Body of pancreas (tissue), 4 donors: ENCODE measurements around the gene CCR9. TPM values are rescaled to one million over a fixed set of nuclear protein-coding genes. Genes with fewer than 3 reads are reported as not detected.

ENCODE experiments used
- ATAC-seq: fragments of 150-250 bp; one replicate; pipeline ENCODE4 v1.9.1; 2016
- DNase-seq, 4 donors: peaks; one replicate each; pipeline ENCODE4 v3.0.0-alpha.2; 2019
- H3K27ac ChIP-seq, 4 donors: fragments of 200-600 bp; sonication (generic); 1 replicate in 3 of 4; 2 replicates in 1 of 4; pipeline versions ENCODE4 v1.5.1 to v1.6.1; 2016 to 2019; ENCODE audit warnings: mild to moderate bottlenecking in 1 of 4, mixed read lengths in 1 of 4, moderate library complexity in 1 of 4
- H3K27me3 ChIP-seq, 2 donors: fragments of 200-600 bp; sonication (generic); one replicate each; pipeline ENCODE4 v1.6.0; 2016; ENCODE audit warnings: mild to moderate bottlenecking in 1 of 2
- H3K36me3 ChIP-seq, 2 donors: fragments of 200-600 bp; sonication (generic); replicated peaks in 1 of 2; 2 replicates each; pipeline ENCODE4 v1.5.1; 2016; ENCODE audit warnings: low read depth in 2 of 2; ENCODE audit not compliant: insufficient read depth in 1 of 2
- H3K4me1 ChIP-seq: fragments of 200-600 bp; sonication (generic); one replicate; pipeline ENCODE4 v1.6.0; 2016
- H3K4me3 ChIP-seq, 2 donors: fragments of 200-600 bp; sonication (generic); 1 replicate in 1 of 2; 2 replicates in 1 of 2; pipeline ENCODE4 v1.5.1; 2016 to 2019
- H3K9me3 ChIP-seq, 3 donors: fragments of 200-600 bp; sonication (generic); 1 replicate in 2 of 3; 2 replicates in 1 of 3; pipeline ENCODE4 v1.5.1; 2016
- CTCF ChIP-seq, 7 experiments: fragments of 450-650 bp in 4 of 7; fragments of 200-600 bp in 3 of 7; sonication (generic) in 3 of 7; IDR thresholded peaks; one replicate each; pipeline ENCODE4 v1.5.1; 2016 to 2019; ENCODE audit warnings: antibody characterized with exemption in 7 of 7
- POLR2A ChIP-seq, 3 donors: fragments of 450-650 bp; IDR thresholded peaks; one replicate each; pipeline ENCODE4 v1.6.1; 2016; ENCODE audit warnings: antibody characterized with exemption in 3 of 3, mild to moderate bottlenecking in 2 of 3
- WGBS, 2 donors: methylation state at CpG; one replicate each; pipeline ENCODE4 v1.1.5; 2017; 5-methylcytosine and 5-hydroxymethylcytosine counted together
- intact Hi-C: fragments of 100-400 bp; cut with DNase I; formaldehyde crosslinking; loops from one replicate; pipeline ENCODE4 v1.15.1; 2023
- total RNA-seq, 2 donors: library from RNA; depleted of rRNA; stranded (reverse); fragments of >200 nt; gene quantifications; one replicate each; pipeline ENCODE4 v1.1.0, GENCODE V29; 2016

The CCR9 gene
- total RNA-seq, 2 donors from 2014 or later = not detected

GRCh38 chr3:45936261-45936660, 49.9 kb downstream of the CCR9 start:
- Histone ChIP-seq H3K27ac (no peak overlapping the region), H3K36me3 (peaks cover 0 to 10% of the 10 kb centered on the region in 2 donors), H3K9me3 (no peaks in the 10 kb centered on the region), H3K4me3 (no peak overlapping the region), H3K4me1 (no peaks in the 10 kb centered on the region), H3K27me3 (no peaks in the 10 kb centered on the region)
- intact Hi-C loops = loop anchor here (5.0 to 10.0 kb wide), 2 partner anchors 141 to 181 kb away; no protein-coding TSS in a partner anchor
- ATAC-seq (no peak), DNase-seq (no peak)
- 85 to 87% methylated on average over 7 to 9 of the region's 9 CpGs for WGBS, 2 donors
- no peak for TF ChIP-seq CTCF (IDR thresholded peaks at IDR 0.05)
- TF ChIP-seq POLR2A (IDR thresholded peaks at IDR 0.05) = no peak

GRCh38 chr3:45937206-45938042, 51.1 kb downstream of the CCR9 start:
- Histone ChIP-seq H3K4me3 (no peak overlapping the region), H3K9me3 (no peaks in the 10 kb centered on the region), H3K36me3 (peaks cover 0 to 4% of the 10 kb centered on the region in 2 donors), H3K27me3 (no peaks in the 10 kb centered on the region), H3K27ac (no peak overlapping the region), H3K4me1 (no peaks in the 10 kb centered on the region)
- ATAC-seq (no peak), DNase-seq (no peak)
- TF ChIP-seq CTCF (IDR thresholded peaks at IDR 0.05) = no peak
- no peak for TF ChIP-seq POLR2A (IDR thresholded peaks at IDR 0.05)
- intact Hi-C loops = loop anchor here (5.0 to 10.0 kb wide), 2 partner anchors 140 to 183 kb away; no protein-coding TSS in a partner anchor
- WGBS, 2 donors = 75 to 84% methylated on average over 8 of the region's 8 CpGs

- Histone ChIP-seq H3K27ac (no peak overlapping the region), H3K27me3 (no peaks in the 10 kb centered on the region), H3K36me3 (peaks cover 0 to 4% of the 10 kb centered on the region in 2 donors), H3K4me3 (no peak overlapping the region), H3K4me1 (no peaks in the 10 kb centered on the region), H3K9me3 (no peaks in the 10 kb centered on the region)
- DNase-seq (no peak), ATAC-seq (no peak)
- intact Hi-C loops = loop anchor here (5.0 to 10.0 kb wide), 2 partner anchors 139 to 183 kb away; no protein-coding TSS in a partner anchor
- 91 to 93% methylated on average over 4 of the region's 4 CpGs for WGBS, 2 donors
- no peak for TF ChIP-seq CTCF (IDR thresholded peaks at IDR 0.05)
- no peak for TF ChIP-seq POLR2A (IDR thresholded peaks at IDR 0.05)
Observed at GRCh38 chr3:45938043-45938435, 51.7 kb downstream of the CCR9 start.

GRCh38 chr3:45938864-45939263, 52.5 kb downstream of the CCR9 start:
- Histone ChIP-seq H3K36me3 (peaks cover 0 to 4% of the 10 kb centered on the region in 2 donors), H3K4me1 (no peaks in the 10 kb centered on the region), H3K9me3 (no peaks in the 10 kb centered on the region), H3K4me3 (no peak overlapping the region), H3K27ac (no peak overlapping the region), H3K27me3 (no peaks in the 10 kb centered on the region)
- DNase-seq (peak; percentile 86 to 90 (median 88)), ATAC-seq (peak; percentile 80)
- 21 to 28% methylated on average over 4 of the region's 4 CpGs for WGBS, 2 donors
- intact Hi-C loops = loop anchor here (5.0 to 10.0 kb wide), 2 partner anchors 138 to 184 kb away; no protein-coding TSS in a partner anchor
- TF ChIP-seq POLR2A (IDR thresholded peaks at IDR 0.05) = no peak
- peak; percentile 80 to 91 (median 88) for TF ChIP-seq CTCF (IDR thresholded peaks at IDR 0.05)
